GM18511 (cell line): ENCODE results near the gene TACC2.
"Not testable (repeated sequence)": the region's sequence is repeated elsewhere in the genome, so short reads cannot be mapped to it uniquely, and the experiment has no call there.

ENCODE experiments used
- ATAC-seq: cut with Tn5 transposase; IDR thresholded peaks from one replicate; pipeline ENCODE4 v1.9.1; 2021; ENCODE audit warnings: mild to moderate bottlenecking, moderate library complexity; ENCODE audit not compliant: unreplicated experiment

Gene TACC2

GRCh38 chr10:122021828-122022227 lies 32.9 kb downstream of the TACC2 start:
- no peak for ATAC-seq

GRCh38 chr10:122022276-122022675 lies 33.3 kb downstream of the TACC2 start:
- ATAC-seq: no peak

GRCh38 chr10:122023257-122023656 lies 34.3 kb downstream of the TACC2 start:
- ATAC-seq: not testable (repeated sequence)

- no peak for ATAC-seq
Measured at GRCh38 chr10:122029499-122030199, 40.7 kb downstream of the TACC2 start.

- ATAC-seq: no peak
Measured at GRCh38 chr10:122030200-122030552, 41.2 kb downstream of the TACC2 start.

GRCh38 chr10:122033224-122033926 lies 44.4 kb downstream of the TACC2 start:
- ATAC-seq: no peak

- ATAC-seq: no peak
Measured at GRCh38 chr10:122034149-122034756, 45.3 kb downstream of the TACC2 start.

GRCh38 chr10:122040786-122041185 lies 51.8 kb downstream of the TACC2 start:
- ATAC-seq: no peak

- no peak for ATAC-seq
Measured at GRCh38 chr10:122042836-122043235, 53.9 kb downstream of the TACC2 start.

GRCh38 chr10:122044045-122044661 lies 55.2 kb downstream of the TACC2 start:
- no peak for ATAC-seq

GRCh38 chr10:122044713-122045112 lies 55.8 kb downstream of the TACC2 start:
- no peak for ATAC-seq

GRCh38 chr10:122045212-122045611 lies 56.2 kb downstream of the TACC2 start:
- no peak for ATAC-seq

GRCh38 chr10:122047560-122047959 lies 58.6 kb downstream of the TACC2 start:
- no peak for ATAC-seq

- no peak for ATAC-seq
Measured at GRCh38 chr10:122049076-122049475, 60.1 kb downstream of the TACC2 start.

- no peak for ATAC-seq
Measured at GRCh38 chr10:122050311-122050710, 61.3 kb downstream of the TACC2 start.

- ATAC-seq: no peak
Measured at GRCh38 chr10:122050811-122051210, 61.8 kb downstream of the TACC2 start.

- no peak for ATAC-seq
Measured at GRCh38 chr10:122051609-122052385, 62.8 kb downstream of the TACC2 start.

- ATAC-seq: no peak
Measured at GRCh38 chr10:122052701-122053100, 63.7 kb downstream of the TACC2 start.

GRCh38 chr10:122053314-122053713 lies 64.4 kb downstream of the TACC2 start:
- ATAC-seq: no peak

GRCh38 chr10:122054048-122055025 lies 65.4 kb downstream of the TACC2 start:
- no peak for ATAC-seq
